ENCODE data around the gene MCIDAS.

Gene MCIDAS

GRCh38 chr5:55171471-55171870 lies 55.6 kb downstream of the MCIDAS start:
- no peak for DNase-seq (ENCODE audit: low read depth)
- TF ChIP-seq CTCF (IDR thresholded peaks at IDR 0.05; ENCODE audit: control insufficient read depth, insufficient read depth, low read depth, low read length, missing control alignments) = no peak
- H3K4me3 ChIP-seq (ENCODE audit: control insufficient read depth, low read depth, low read length) = no peak overlapping the region
